Epithelial cell of proximal tubule (primary cell): Measurements from ENCODE around the gene FCHO1. TPM values are rescaled to one million over a fixed set of nuclear protein-coding genes. Genes with fewer than 3 reads are reported as not detected.

Experiments
- DNase-seq: peaks from one replicate; pipeline ENCODE4 v3.0.0-alpha.2; 2011; ENCODE audit warnings: low read depth
- H3K4me3 ChIP-seq: 2 replicates; pipeline ENCODE4 v1.5.1; 2011; ENCODE audit warnings: low read depth, mild to moderate bottlenecking, low read length
- CTCF ChIP-seq: conservative IDR thresholded peaks from 2 replicates; pipeline ENCODE4 v1.5.1; 2012; ENCODE audit warnings: low read depth, mild to moderate bottlenecking, low read length
- total RNA-seq: library from RNA; depleted of rRNA; stranded (reverse); fragments of >200 nt; gene quantifications from 2 replicates; pipeline ENCODE4 v1.2.3, GENCODE V29; 2015

The FCHO1 gene
- total RNA-seq, 1 donor from 2014 or later, result 18.0 TPM

GRCh38 chr19:17831419-17831888, 80.2 kb downstream of the FCHO1 start:
- DNase-seq, result no peak
- TF ChIP-seq CTCF, result no peak
- H3K4me3 ChIP-seq, result peak overlapping the region; percentile 40

- TF ChIP-seq CTCF, result no peak
- H3K4me3 ChIP-seq, result no peak overlapping the region
- DNase-seq, result no peak
Observed at GRCh38 chr19:17832443-17833208, 81.3 kb downstream of the FCHO1 start.

- no peak for DNase-seq
- no peak for TF ChIP-seq CTCF
- no peak overlapping the region for H3K4me3 ChIP-seq
Observed at GRCh38 chr19:17834350-17835181, 83.3 kb downstream of the FCHO1 start.

GRCh38 chr19:17835182-17836006, 84.1 kb downstream of the FCHO1 start:
- DNase-seq, result no peak
- TF ChIP-seq CTCF, result no peak
- no peak overlapping the region for H3K4me3 ChIP-seq

- TF ChIP-seq CTCF, result no peak
- H3K4me3 ChIP-seq, result no peak overlapping the region
- no peak for DNase-seq
Observed at GRCh38 chr19:17836530-17836929, 85.3 kb downstream of the FCHO1 start.

- TF ChIP-seq CTCF, result no peak
- H3K4me3 ChIP-seq, result no peak overlapping the region
- DNase-seq, result no peak
Observed at GRCh38 chr19:17837972-17838371, 86.7 kb downstream of the FCHO1 start.

Other genes with a start within 250 kb of the FCHO1 start
- gene PGLS, start 239.8 kb upstream of the FCHO1 start, total RNA-seq, result 83.6 and 123 TPM in 2 replicates
- 83.6 and 126 TPM in 2 replicates for gene COLGALT1, start 195.8 kb upstream of the FCHO1 start, total RNA-seq
- 0.06 TPM in 1 of 2 replicates, not detected in the other for gene UNC13A, start 63.1 kb upstream of the FCHO1 start, total RNA-seq
- gene MAP1S, start 32.0 kb upstream of the FCHO1 start, total RNA-seq, result 48.8 and 50.6 TPM in 2 replicates
- gene B3GNT3, start 43.7 kb downstream of the FCHO1 start, total RNA-seq, result 11.1 and 17.3 TPM in 2 replicates
- not detected in 2 replicates for gene INSL3, start 70.0 kb downstream of the FCHO1 start, total RNA-seq
- gene JAK3, start 96.5 kb downstream of the FCHO1 start, total RNA-seq, result 5.3 and 8.0 TPM in 2 replicates
- 1,780 and 2,411 TPM in 2 replicates for gene RPL18A, start 108.4 kb downstream of the FCHO1 start, total RNA-seq
- not detected in 2 replicates for gene SLC5A5, start 120.5 kb downstream of the FCHO1 start, total RNA-seq
- gene CCDC124, start 181.5 kb downstream of the FCHO1 start, total RNA-seq, result 68.4 and 115 TPM in 2 replicates
- gene KCNN1, start 215.6 kb downstream of the FCHO1 start, total RNA-seq, result not detected in 2 replicates